ENCODE data around the gene LGR6. TPM values are rescaled to one million over a fixed set of nuclear protein-coding genes. Genes with fewer than 3 reads are reported as not detected.
A peak's percentile ranks its signal among the peaks of the same experiment; 100 is the strongest.

LGR6 gene
- total and polyA plus RNA-seq, 2 of the 4 experiments (the other 2 are of a cell fraction) = not detected

DNA sequence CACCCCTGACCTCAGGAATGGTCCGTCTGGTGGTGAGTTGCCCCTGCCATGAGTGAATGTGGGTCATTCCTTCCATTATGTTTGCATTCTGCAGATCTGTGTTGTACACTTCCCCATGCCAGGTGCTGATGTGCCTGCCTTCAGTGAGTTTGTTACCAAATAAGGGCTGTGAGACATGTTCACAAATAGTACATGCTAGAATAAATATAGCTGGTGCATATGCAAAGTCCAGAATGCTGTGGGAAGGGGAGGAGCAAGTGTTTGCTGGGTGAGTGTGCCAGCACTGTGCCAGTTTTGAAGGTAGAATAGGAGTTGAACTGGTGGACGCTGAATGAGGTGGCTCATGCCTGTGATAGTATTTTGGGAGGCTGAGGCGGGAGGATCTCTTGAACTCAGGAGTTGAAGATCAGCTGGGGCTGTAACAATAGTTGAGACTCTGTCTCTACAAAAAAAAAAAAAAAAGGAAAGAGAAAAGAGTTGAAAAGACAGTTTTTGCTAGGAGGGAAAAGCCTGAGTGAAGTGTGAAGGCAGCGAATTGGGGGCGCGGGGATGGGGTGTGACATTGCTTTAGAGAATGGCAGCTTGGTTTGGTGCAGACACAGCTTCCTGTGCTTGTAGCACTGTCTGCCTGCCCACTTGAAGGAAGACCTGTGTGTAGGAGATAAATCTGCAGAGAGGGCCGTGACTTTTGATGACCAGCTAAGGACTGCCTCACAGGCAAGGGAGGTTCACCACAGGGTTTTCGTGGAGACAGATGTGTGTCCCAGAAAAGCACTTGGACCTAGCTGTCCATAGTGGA lies 61.1 kb downstream of the LGR6 start:
- dilution Hi-C loops (cut with HindIII; ENCODE audit: low sequenced_read_pairs, unreplicated experiment) (no loop called here), intact Hi-C loops (cut with micrococcal nuclease) (no loop called here), in situ Hi-C loops (cut with MboI; ENCODE audit: low sequenced_read_pairs) (no loop called here)
- Histone ChIP-seq H2AK5ac (ENCODE audit: low read depth, low read length) (peak overlapping the region; percentile 54), H2AFZ (replicated peaks; ENCODE audit: low read length, poor library complexity) (peak overlapping the region; percentile 63), H4K20me1 (ENCODE audit: insufficient read depth, low read length) (no peaks in the 10 kb centered on the region), H3K27me3 (ENCODE audit: control insufficient read depth, insufficient read depth, low read length) (peaks cover 35% of the 10 kb centered on the region), H3K36me3 (ENCODE audit: control insufficient read depth, insufficient read depth, low read length) (no peaks in the 10 kb centered on the region), H4K8ac (ENCODE audit: low read depth in 2 of 2, low read length in 2 of 2) (peak overlapping the region in 1 of 2 experiments; percentile 27; a peak in 1 of 4 replicates), H2BK15ac (ENCODE audit: low read depth, low read length) (no peak overlapping the region; the same call in 2 of the 3 replicates), H3K14ac (replicated peaks; ENCODE audit: low read depth, low read length) (peak overlapping the region; percentile 66), H3K9me3 (ENCODE audit: control insufficient read depth, insufficient read depth, low read length) (peaks cover 4% of the 10 kb centered on the region; the same call in 1 of the 2 replicates), H3K18ac (ENCODE audit: low read depth, low read length) (no peak overlapping the region), H3K4ac (ENCODE audit: low read depth, low read length) (peak overlapping the region; percentile 71), H3K56ac (ENCODE audit: extremely low read depth, insufficient read depth, low read length) (peak overlapping the region; percentile 28; the same call in 1 of the 2 replicates), H2BK120ac (ENCODE audit: low read depth, low read length) (peak overlapping the region; percentile 68), H3K23ac (ENCODE audit: low read depth, low read length) (0 out of 2 replicates have a peak overlapping the region, but pooled peaks have one; percentile 1), H3K4me2 (ENCODE audit: low read depth, low read length) (no peak overlapping the region), H4K5ac (ENCODE audit: low read depth, low read length) (no peak overlapping the region), H2AK9ac (replicated peaks; ENCODE audit: low read depth, low read length, poor library complexity) (no peak overlapping the region), H3K9ac (ENCODE audit: low read depth, low read length) (no peak overlapping the region), H3K4me1 (ENCODE audit: control insufficient read depth, insufficient read depth, low read length) (peaks cover 10% of the 10 kb centered on the region), H3K79me1 (ENCODE audit: low read depth in 1 of 2, low read length in 2 of 2) (no peaks in the 10 kb centered on the region), H2BK5ac (ENCODE audit: low read depth, low read length, poor library complexity, severe bottlenecking) (no peak overlapping the region), H3K4me3 (ENCODE audit: insufficient read depth, low read depth, low read length) (no peak overlapping the region), H2BK20ac (ENCODE audit: low read depth, low read length) (peak overlapping the region; percentile 66), H4K91ac (ENCODE audit: insufficient read depth, low read depth, low read length) (peak overlapping the region; percentile 37; the same call in 1 of the 2 replicates), H3K27ac (ENCODE audit: insufficient read depth, low read length) (no peak overlapping the region), H3K9me1 (ENCODE audit: insufficient read depth, low read length) (peaks cover 11% of the 10 kb centered on the region)
- BruUV-seq (replicated peaks) = no TSS peak
- 78% methylated on average over 3 of the region's 8 CpGs; no CpG with 5 or more reads in 1 of the 2 experiments for WGBS, 2 experiments (ENCODE audit: extremely low coverage in 2 of 2, insufficient read length in 1 of 2)
- ATAC-seq (ENCODE audit: low read depth) = peak; percentile 67
- ChIA-PET CTCF (interaction anchor here (0.6 to 1.1 kb wide), 3 partner anchors 17 to 62 kb away, joined by 3 to 4 read pairs (median 4); no protein-coding TSS in a partner anchor), POLR2A (ENCODE audit: unreplicated experiment) (interaction anchor here (0.7 kb wide), 1 partner anchor 80 kb away, joined by 3 read pairs; no protein-coding TSS in a partner anchor)
- TF ChIP-seq POLR2A (IDR thresholded peaks at IDR 0.05; ENCODE audit: low read depth, low read length) = no peak
- no peak for TF ChIP-seq ELK1 (IDR thresholded peaks at IDR 0.05; ENCODE audit: borderline replicate concordance, low read depth, low read length)
- TF ChIP-seq FOS (IDR thresholded peaks at IDR 0.05; ENCODE audit: low read depth, low read length) = no peak
- TF ChIP-seq MAFK (IDR thresholded peaks at IDR 0.05; ENCODE audit: low read depth, low read length) = no peak
- TF ChIP-seq RFX5 (IDR thresholded peaks at IDR 0.05; ENCODE audit: low read depth, low read length) = no peak
- TF ChIP-seq, protein P1, sequence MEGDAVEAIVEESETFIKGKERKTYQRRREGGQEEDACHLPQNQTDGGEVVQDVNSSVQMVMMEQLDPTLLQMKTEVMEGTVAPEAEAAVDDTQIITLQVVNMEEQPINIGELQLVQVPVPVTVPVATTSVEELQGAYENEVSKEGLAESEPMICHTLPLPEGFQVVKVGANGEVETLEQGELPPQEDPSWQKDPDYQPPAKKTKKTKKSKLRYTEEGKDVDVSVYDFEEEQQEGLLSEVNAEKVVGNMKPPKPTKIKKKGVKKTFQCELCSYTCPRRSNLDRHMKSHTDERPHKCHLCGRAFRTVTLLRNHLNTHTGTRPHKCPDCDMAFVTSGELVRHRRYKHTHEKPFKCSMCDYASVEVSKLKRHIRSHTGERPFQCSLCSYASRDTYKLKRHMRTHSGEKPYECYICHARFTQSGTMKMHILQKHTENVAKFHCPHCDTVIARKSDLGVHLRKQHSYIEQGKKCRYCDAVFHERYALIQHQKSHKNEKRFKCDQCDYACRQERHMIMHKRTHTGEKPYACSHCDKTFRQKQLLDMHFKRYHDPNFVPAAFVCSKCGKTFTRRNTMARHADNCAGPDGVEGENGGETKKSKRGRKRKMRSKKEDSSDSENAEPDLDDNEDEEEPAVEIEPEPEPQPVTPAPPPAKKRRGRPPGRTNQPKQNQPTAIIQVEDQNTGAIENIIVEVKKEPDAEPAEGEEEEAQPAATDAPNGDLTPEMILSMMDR (conservative IDR thresholded peaks at IDR 0.05; ENCODE audit: low read depth, low read length) = no peak
- TF ChIP-seq RCOR1 (IDR thresholded peaks at IDR 0.05; ENCODE audit: insufficient replicate concordance, low read length) = no peak
- peak; percentile 23 for DNase-seq
